NCI-H82 treated with DMSO at 0.1 percent for 48 hours (cell line): ENCODE data around the gene S100Z.
"Not testable (repeated sequence)": the region's sequence is repeated elsewhere in the genome, so short reads cannot be mapped to it uniquely, and the experiment has no call there.

ENCODE experiments used
- DNase-seq: peaks from one replicate; lab custom pipeline; 2025; ENCODE audit not compliant: unreplicated experiment; lab: John Stamatoyannopoulos, UW

S100Z gene

GRCh38 chr5:76945238-76945637 is 95.4 kb downstream of the S100Z start:
- DNase-seq = not testable (repeated sequence)

GRCh38 chr5:76946090-76946489 is 96.3 kb downstream of the S100Z start:
- no peak for DNase-seq

GRCh38 chr5:76947082-76947503 is 97.3 kb downstream of the S100Z start:
- no peak for DNase-seq

GRCh38 chr5:76952795-76953536 is 103.2 kb downstream of the S100Z start, which contains the start of gene CRHBP:
TSS of gene CRHBP (plus strand) at chr5:76953045. CDS start at chr5:76953135, 90 bp downstream.
- no peak for DNase-seq

- no peak for DNase-seq
These were observed 104.0 kb downstream of the S100Z start for GRCh38 chr5:76953551-76954382.

- no peak for DNase-seq
These were observed 104.6 kb downstream of the S100Z start for GRCh38 chr5:76954383-76954763.

- peak; percentile 52 for DNase-seq
These were observed 106.2 kb downstream of the S100Z start for GRCh38 chr5:76956033-76956432.

- DNase-seq = no peak
These were observed 109.4 kb downstream of the S100Z start for GRCh38 chr5:76958991-76959767.

- no peak for DNase-seq
These were observed 110.3 kb downstream of the S100Z start for GRCh38 chr5:76960004-76960625.

GRCh38 chr5:76964060-76964459 is 114.2 kb downstream of the S100Z start:
- DNase-seq = no peak
